Transverse colon (tissue), 4 donors: ENCODE data around the gene GPAT3.

Source experiments
- CTCF ChIP-seq, 5 experiments: fragments of 200-600 bp in 3 of 5; fragments of 450-650 bp in 2 of 5; sonication (generic) in 3 of 5; IDR thresholded peaks; 1 replicate in 2 of 5; 2 replicates in 3 of 5; pipeline ENCODE4 v1.5.1; 2016 to 2017; ENCODE audit warnings: antibody characterized with exemption in 5 of 5, inconsistent platforms in 3 of 5, mild to moderate bottlenecking in 2 of 5, moderate library complexity in 1 of 5
- EP300 ChIP-seq: sonication (generic); formaldehyde crosslinking; IDR thresholded peaks from one replicate; pipeline ENCODE4 v1.6.1; 2017; ENCODE audit warnings: antibody characterized with exemption, low read depth
- POLR2A ChIP-seq: fragments of 450-650 bp; IDR thresholded peaks from one replicate; pipeline ENCODE4 v1.6.1; 2016; ENCODE audit warnings: antibody characterized with exemption, mild to moderate bottlenecking, moderate library complexity
- POLR2AphosphoS5 ChIP-seq, 3 donors: sonication (generic); formaldehyde crosslinking; IDR thresholded peaks; one replicate each; pipeline ENCODE4 v1.6.1; 2016; ENCODE audit warnings: antibody characterized with exemption in 3 of 3

- TF ChIP-seq CTCF (IDR thresholded peaks at IDR 0.05) (no peak), POLR2AphosphoS5 (IDR thresholded peaks at IDR 0.05) (no peak), POLR2A (no peak), EP300 (no peak)
Measured at GRCh38 chr4:83486457-83487129, 49.3 kb upstream of the GPAT3 start.
